Liver (tissue), 9 donors: ENCODE data around the gene LASP1. TPM values are rescaled to one million over a fixed set of nuclear protein-coding genes. Genes with fewer than 3 reads are reported as not detected.

Experiments
- DNase-seq: peaks from one replicate; pipeline ENCODE4 v3.0.0-alpha.2; 2017; ENCODE audit warnings: low spot score
- H3K27ac ChIP-seq, 2 donors: one replicate each; pipeline ENCODE4 v1.7.0; 2013; ENCODE audit warnings: inconsistent platforms in 2 of 2, low read length in 2 of 2, control low read depth in 1 of 2, low read depth in 1 of 2, mild to moderate bottlenecking in 1 of 2
- H3K27me3 ChIP-seq, 4 donors: one replicate each; pipeline versions ENCODE4 v1.6.1 to v1.7.0; 2013; ENCODE audit warnings: low read length in 3 of 4, inconsistent platforms in 1 of 4, mild to moderate bottlenecking in 1 of 4, moderate library complexity in 1 of 4; ENCODE audit not compliant: control insufficient read depth in 4 of 4, insufficient read depth in 4 of 4
- H3K36me3 ChIP-seq, 4 donors: one replicate each; pipeline versions ENCODE4 v1.6.1 to v1.7.0; 2013; ENCODE audit warnings: low read length in 3 of 4, mild to moderate bottlenecking in 3 of 4, low read depth in 1 of 4, moderate library complexity in 1 of 4; ENCODE audit not compliant: control insufficient read depth in 4 of 4, insufficient read depth in 3 of 4
- H3K4me1 ChIP-seq, 4 donors: one replicate each; pipeline versions ENCODE4 v1.6.1 to v1.7.0; 2013; ENCODE audit warnings: low read length in 3 of 4, mild to moderate bottlenecking in 3 of 4, moderate library complexity in 1 of 4; ENCODE audit not compliant: control insufficient read depth in 4 of 4, insufficient read depth in 4 of 4
- H3K4me3 ChIP-seq, 3 donors: one replicate each; pipeline versions ENCODE4 v1.6.1 to v1.7.0; 2013; ENCODE audit warnings: low read length in 3 of 3, control low read depth in 1 of 3, low read depth in 1 of 3, mild to moderate bottlenecking in 1 of 3
- H3K9ac ChIP-seq, 2 donors: one replicate each; pipeline ENCODE4 v1.7.0; 2013; ENCODE audit warnings: low read length in 2 of 2, mild to moderate bottlenecking in 2 of 2, moderate library complexity in 2 of 2, control low read depth in 1 of 2, low read depth in 1 of 2
- H3K9me3 ChIP-seq, 4 donors: one replicate each; pipeline versions ENCODE4 v1.6.1 to v1.7.0; 2013; ENCODE audit warnings: low read length in 3 of 4; ENCODE audit not compliant: control insufficient read depth in 4 of 4
- EGR1 ChIP-seq, 2 donors: IDR thresholded peaks; 2 replicates each; pipeline ENCODE4 v1.6.1; 2016 to 2018; ENCODE audit warnings: antibody characterized with exemption in 2 of 2, low read depth in 2 of 2
- FOXA1 ChIP-seq: IDR thresholded peaks from 2 replicates; pipeline ENCODE4 v1.6.1; 2016; ENCODE audit warnings: antibody characterized with exemption
- GABPA ChIP-seq, 2 donors: IDR thresholded peaks in 1 of 2; conservative IDR thresholded peaks in 1 of 2; 2 replicates each; pipeline ENCODE4 v1.6.1; 2016; ENCODE audit warnings: antibody characterized with exemption in 2 of 2, mild to moderate bottlenecking in 1 of 2, moderate library complexity in 1 of 2
- HNF4A ChIP-seq, 2 donors: conservative IDR thresholded peaks; 2 replicates each; pipeline ENCODE4 v1.6.1; 2016; ENCODE audit warnings: antibody characterized with exemption in 2 of 2, mild to moderate bottlenecking in 2 of 2
- HNF4G ChIP-seq: IDR thresholded peaks from 2 replicates; pipeline ENCODE4 v1.6.1; 2016; ENCODE audit warnings: antibody characterized with exemption
- JUND ChIP-seq, 2 donors: IDR thresholded peaks; 2 replicates each; pipeline ENCODE4 v1.6.1; 2016; ENCODE audit warnings: antibody characterized with exemption in 2 of 2
- NR2F2 ChIP-seq: IDR thresholded peaks from 2 replicates; pipeline ENCODE4 v1.6.1; 2016; ENCODE audit warnings: antibody characterized with exemption
- RAD21 ChIP-seq, 2 donors: IDR thresholded peaks; 2 replicates each; pipeline ENCODE4 v1.6.1; 2016; ENCODE audit warnings: antibody characterized with exemption in 2 of 2, mild to moderate bottlenecking in 2 of 2
- RXRA ChIP-seq, 2 donors: IDR thresholded peaks; 2 replicates each; pipeline ENCODE4 v1.6.1; 2017 to 2018; ENCODE audit warnings: antibody characterized with exemption in 2 of 2, mild to moderate bottlenecking in 1 of 2
- SP1 ChIP-seq: IDR thresholded peaks from 2 replicates; pipeline ENCODE4 v1.6.1; 2018; ENCODE audit warnings: antibody characterized with exemption, mild to moderate bottlenecking
- YY1 ChIP-seq: IDR thresholded peaks from 2 replicates; pipeline ENCODE4 v1.6.1; 2016; ENCODE audit warnings: antibody characterized with exemption, mild to moderate bottlenecking
- WGBS: extraction: QIAGEN DNeasy Blood & Tissue Kit; methylation state at CpG from one replicate; pipeline ENCODE4 v1.1.7; 2013; 5-methylcytosine and 5-hydroxymethylcytosine counted together
- polyA plus RNA-seq, 2 donors: library from polyadenylated mRNA; stranded (reverse) in 1 of 2; unstranded in 1 of 2; fragments of 200-250 nt in 1 of 2; fragments of >200 nt in 1 of 2; fragmentation: Nextera tagmentation in 1 of 2; extraction: Ambion mirVana in 1 of 2; gene quantifications; one replicate each; pipeline versions ENCODE4 v1.2.1 to v1.2.3, GENCODE V29; 2013 to 2015
- total RNA-seq, 2 donors: library from RNA; depleted of rRNA; stranded (reverse); fragments of >200 nt; gene quantifications; one replicate each; pipeline ENCODE4 v1.2.3, GENCODE V29; 2014
- TF ChIP-seq, protein P1 (sequence below): IDR thresholded peaks from 2 replicates; pipeline ENCODE4 v1.6.1; 2016; ENCODE audit warnings: antibody characterized with exemption, mild to moderate bottlenecking
- TF ChIP-seq, protein P2 (sequence below): IDR thresholded peaks from 2 replicates; pipeline ENCODE4 v1.6.1; 2016; ENCODE audit warnings: antibody characterized with exemption
- TF ChIP-seq, protein P3 (sequence below): IDR thresholded peaks from 2 replicates; pipeline ENCODE4 v1.6.1; 2016; ENCODE audit warnings: antibody characterized with exemption
- TF ChIP-seq, protein P4 (sequence below): fragments of 150-350 bp; IDR thresholded peaks from 2 replicates; pipeline ENCODE4 v1.5.1; 2017; ENCODE audit warnings: improper control_type of control experiment, low read depth, low read length; ENCODE audit not compliant: missing input control
- donor health status: healthy.
- donor health status: healthy.
- donor health status: healthy.
- donor health status: healthy.
- donor health status: healthy.

Gene LASP1
- total and polyA plus RNA-seq, 4 donors: 18.2 to 77.7 (median 68.4) TPM

DNA sequence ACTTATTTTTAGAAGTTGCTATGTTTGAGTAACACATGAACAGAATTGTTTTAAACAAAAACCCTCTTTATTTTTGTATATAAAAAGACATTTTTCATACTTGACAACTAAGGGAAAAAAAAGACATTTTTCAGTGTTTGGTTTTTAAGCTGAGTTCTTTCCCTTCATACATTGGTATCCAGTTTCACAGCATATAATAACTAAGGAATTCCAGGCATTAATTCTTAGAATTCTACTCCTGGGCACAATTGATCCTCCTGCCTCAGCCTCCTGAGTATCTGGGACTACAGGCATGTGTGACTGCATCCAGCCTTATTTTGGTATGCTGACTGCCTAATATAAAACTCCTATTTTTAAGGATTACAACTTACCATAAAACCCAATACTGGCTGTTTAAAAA, 88.9 kb downstream of the LASP1 start (continued):
- TF ChIP-seq, protein P1, sequence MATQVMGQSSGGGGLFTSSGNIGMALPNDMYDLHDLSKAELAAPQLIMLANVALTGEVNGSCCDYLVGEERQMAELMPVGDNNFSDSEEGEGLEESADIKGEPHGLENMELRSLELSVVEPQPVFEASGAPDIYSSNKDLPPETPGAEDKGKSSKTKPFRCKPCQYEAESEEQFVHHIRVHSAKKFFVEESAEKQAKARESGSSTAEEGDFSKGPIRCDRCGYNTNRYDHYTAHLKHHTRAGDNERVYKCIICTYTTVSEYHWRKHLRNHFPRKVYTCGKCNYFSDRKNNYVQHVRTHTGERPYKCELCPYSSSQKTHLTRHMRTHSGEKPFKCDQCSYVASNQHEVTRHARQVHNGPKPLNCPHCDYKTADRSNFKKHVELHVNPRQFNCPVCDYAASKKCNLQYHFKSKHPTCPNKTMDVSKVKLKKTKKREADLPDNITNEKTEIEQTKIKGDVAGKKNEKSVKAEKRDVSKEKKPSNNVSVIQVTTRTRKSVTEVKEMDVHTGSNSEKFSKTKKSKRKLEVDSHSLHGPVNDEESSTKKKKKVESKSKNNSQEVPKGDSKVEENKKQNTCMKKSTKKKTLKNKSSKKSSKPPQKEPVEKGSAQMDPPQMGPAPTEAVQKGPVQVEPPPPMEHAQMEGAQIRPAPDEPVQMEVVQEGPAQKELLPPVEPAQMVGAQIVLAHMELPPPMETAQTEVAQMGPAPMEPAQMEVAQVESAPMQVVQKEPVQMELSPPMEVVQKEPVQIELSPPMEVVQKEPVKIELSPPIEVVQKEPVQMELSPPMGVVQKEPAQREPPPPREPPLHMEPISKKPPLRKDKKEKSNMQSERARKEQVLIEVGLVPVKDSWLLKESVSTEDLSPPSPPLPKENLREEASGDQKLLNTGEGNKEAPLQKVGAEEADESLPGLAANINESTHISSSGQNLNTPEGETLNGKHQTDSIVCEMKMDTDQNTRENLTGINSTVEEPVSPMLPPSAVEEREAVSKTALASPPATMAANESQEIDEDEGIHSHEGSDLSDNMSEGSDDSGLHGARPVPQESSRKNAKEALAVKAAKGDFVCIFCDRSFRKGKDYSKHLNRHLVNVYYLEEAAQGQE: no peak
- TF ChIP-seq FOXA1 (no peak), NR2F2 (no peak)

DNA sequence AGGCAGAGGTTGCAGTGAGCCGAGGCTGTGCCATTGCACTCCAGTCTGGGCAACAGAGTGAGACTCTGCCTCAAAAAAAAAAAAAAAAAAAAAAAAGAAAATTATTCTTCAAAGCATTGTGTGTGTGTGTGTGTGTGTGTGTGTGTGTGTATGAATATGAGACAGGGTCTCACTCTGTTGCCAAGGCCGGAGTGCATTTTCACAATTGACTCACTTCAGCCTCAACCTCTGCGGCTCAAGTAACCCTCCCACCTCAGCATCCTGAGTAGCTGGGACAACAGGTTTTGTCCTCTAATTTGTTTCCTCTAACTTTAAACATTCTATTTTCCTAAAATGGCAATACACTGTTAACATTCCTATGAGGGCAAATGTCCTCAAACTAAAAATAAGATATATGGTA, 89.7 kb downstream of the LASP1 start:
- DNase-seq: no peak
- TF ChIP-seq, protein P2, sequence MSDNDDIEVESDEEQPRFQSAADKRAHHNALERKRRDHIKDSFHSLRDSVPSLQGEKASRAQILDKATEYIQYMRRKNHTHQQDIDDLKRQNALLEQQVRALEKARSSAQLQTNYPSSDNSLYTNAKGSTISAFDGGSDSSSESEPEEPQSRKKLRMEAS: no peak
- no peak for TF ChIP-seq RXRA (IDR thresholded peaks at IDR 0.05)
- TF ChIP-seq, protein P3, sequence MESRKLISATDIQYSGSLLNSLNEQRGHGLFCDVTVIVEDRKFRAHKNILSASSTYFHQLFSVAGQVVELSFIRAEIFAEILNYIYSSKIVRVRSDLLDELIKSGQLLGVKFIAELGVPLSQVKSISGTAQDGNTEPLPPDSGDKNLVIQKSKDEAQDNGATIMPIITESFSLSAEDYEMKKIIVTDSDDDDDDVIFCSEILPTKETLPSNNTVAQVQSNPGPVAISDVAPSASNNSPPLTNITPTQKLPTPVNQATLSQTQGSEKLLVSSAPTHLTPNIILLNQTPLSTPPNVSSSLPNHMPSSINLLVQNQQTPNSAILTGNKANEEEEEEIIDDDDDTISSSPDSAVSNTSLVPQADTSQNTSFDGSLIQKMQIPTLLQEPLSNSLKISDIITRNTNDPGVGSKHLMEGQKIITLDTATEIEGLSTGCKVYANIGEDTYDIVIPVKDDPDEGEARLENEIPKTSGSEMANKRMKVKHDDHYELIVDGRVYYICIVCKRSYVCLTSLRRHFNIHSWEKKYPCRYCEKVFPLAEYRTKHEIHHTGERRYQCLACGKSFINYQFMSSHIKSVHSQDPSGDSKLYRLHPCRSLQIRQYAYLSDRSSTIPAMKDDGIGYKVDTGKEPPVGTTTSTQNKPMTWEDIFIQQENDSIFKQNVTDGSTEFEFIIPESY: no peak
- TF ChIP-seq NR2F2: no peak
- no peak for TF ChIP-seq HNF4A (conservative IDR thresholded peaks at IDR 0.05)
- no peak for TF ChIP-seq JUND (IDR thresholded peaks at IDR 0.05)
- TF ChIP-seq, protein P4, sequence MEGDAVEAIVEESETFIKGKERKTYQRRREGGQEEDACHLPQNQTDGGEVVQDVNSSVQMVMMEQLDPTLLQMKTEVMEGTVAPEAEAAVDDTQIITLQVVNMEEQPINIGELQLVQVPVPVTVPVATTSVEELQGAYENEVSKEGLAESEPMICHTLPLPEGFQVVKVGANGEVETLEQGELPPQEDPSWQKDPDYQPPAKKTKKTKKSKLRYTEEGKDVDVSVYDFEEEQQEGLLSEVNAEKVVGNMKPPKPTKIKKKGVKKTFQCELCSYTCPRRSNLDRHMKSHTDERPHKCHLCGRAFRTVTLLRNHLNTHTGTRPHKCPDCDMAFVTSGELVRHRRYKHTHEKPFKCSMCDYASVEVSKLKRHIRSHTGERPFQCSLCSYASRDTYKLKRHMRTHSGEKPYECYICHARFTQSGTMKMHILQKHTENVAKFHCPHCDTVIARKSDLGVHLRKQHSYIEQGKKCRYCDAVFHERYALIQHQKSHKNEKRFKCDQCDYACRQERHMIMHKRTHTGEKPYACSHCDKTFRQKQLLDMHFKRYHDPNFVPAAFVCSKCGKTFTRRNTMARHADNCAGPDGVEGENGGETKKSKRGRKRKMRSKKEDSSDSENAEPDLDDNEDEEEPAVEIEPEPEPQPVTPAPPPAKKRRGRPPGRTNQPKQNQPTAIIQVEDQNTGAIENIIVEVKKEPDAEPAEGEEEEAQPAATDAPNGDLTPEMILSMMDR: no peak
- no peak for TF ChIP-seq HNF4G
- no peak for TF ChIP-seq RAD21 (IDR thresholded peaks at IDR 0.05)
- no peak for TF ChIP-seq SP1
- no peak for TF ChIP-seq GABPA (IDR thresholded peaks at IDR 0.05 in 1 of 2, conservative IDR thresholded peaks at IDR 0.05 in 1 of 2)
- TF ChIP-seq, protein P1: no peak
- no peak for TF ChIP-seq EGR1 (IDR thresholded peaks at IDR 0.05; ENCODE audit: low read depth in 2 of 2)
- TF ChIP-seq YY1: no peak
- H3K4me1 ChIP-seq: no peaks in the 10 kb centered on the region
- H3K27me3 ChIP-seq: no peaks in the 10 kb centered on the region
- H3K27ac ChIP-seq: no peak overlapping the region
- H3K4me3 ChIP-seq: no peak overlapping the region
- H3K9me3 ChIP-seq: no peaks in the 10 kb centered on the region
- H3K36me3 ChIP-seq: no peaks in the 10 kb centered on the region
- no peak overlapping the region for H3K9ac ChIP-seq
- 84% methylated on average over 3 of the region's 3 CpGs for WGBS
